Endodermal cell (in vitro differentiated cells): ENCODE measurements around the gene CRCP. TPM values are rescaled to one million over a fixed set of nuclear protein-coding genes. Genes with fewer than 3 reads are reported as not detected.

Source experiments
- DNase-seq: peaks from one replicate; pipeline ENCODE4 v3.0.0-alpha.2; 2017
- H3K27ac ChIP-seq: 2 replicates; pipeline ENCODE4 v1.5.1; 2013; ENCODE audit warnings: mild to moderate bottlenecking, low read depth, low read length, moderate library complexity
- H3K27me3 ChIP-seq: 2 replicates; pipeline ENCODE4 v1.6.1; 2013; ENCODE audit warnings: mild to moderate bottlenecking, low read length, moderate library complexity; ENCODE audit not compliant: insufficient read depth, control insufficient read depth, poor library complexity, severe bottlenecking
- H3K36me3 ChIP-seq: 2 replicates; pipeline ENCODE4 v1.7.0; 2013; ENCODE audit warnings: mild to moderate bottlenecking, low read length, moderate library complexity; ENCODE audit not compliant: control insufficient read depth, insufficient read depth
- H3K4me1 ChIP-seq: one replicate; pipeline ENCODE4 v1.7.0; 2013; ENCODE audit warnings: low read length; ENCODE audit not compliant: control insufficient read depth, insufficient read depth
- H3K4me3 ChIP-seq: 2 replicates; pipeline ENCODE4 v1.5.1; 2013; ENCODE audit warnings: mild to moderate bottlenecking, low read length, moderate library complexity
- H3K9ac ChIP-seq: 2 replicates; pipeline ENCODE4 v1.6.1; 2013; ENCODE audit warnings: mild to moderate bottlenecking, low read length, moderate library complexity; ENCODE audit not compliant: poor library complexity, severe bottlenecking; ENCODE audit errors: extremely low read depth
- H3K9me3 ChIP-seq: 2 replicates; pipeline ENCODE4 v1.6.1; 2013; ENCODE audit warnings: mild to moderate bottlenecking, low read length, moderate library complexity; ENCODE audit not compliant: control insufficient read depth
- H3K27ac Mint-ChIP-seq: 2 replicates; pipeline ENCODE4 v1.8.0; 2020; ENCODE audit warnings: mixed read lengths
- H3K27me3 Mint-ChIP-seq: 2 replicates; pipeline ENCODE4 v1.8.0; 2021; ENCODE audit warnings: mild to moderate bottlenecking, mixed read lengths; ENCODE audit not compliant: insufficient read depth
- H3K36me3 Mint-ChIP-seq: 2 replicates; pipeline ENCODE4 v1.8.0; 2020; ENCODE audit warnings: low read depth, mixed read lengths
- H3K4me1 Mint-ChIP-seq: 2 replicates; pipeline ENCODE4 v1.8.0; 2020; ENCODE audit warnings: mixed read lengths
- H3K4me3 Mint-ChIP-seq: 2 replicates; pipeline ENCODE4 v1.8.0; 2020; ENCODE audit warnings: mild to moderate bottlenecking, moderate library complexity, mixed read lengths
- H3K9me3 Mint-ChIP-seq: 2 replicates; pipeline ENCODE4 v1.8.0; 2020; ENCODE audit warnings: mild to moderate bottlenecking, mixed read lengths
- CTCF ChIP-seq: fragments of 200-600 bp; sonication (generic); conservative IDR thresholded peaks from 2 replicates; pipeline ENCODE4 v1.5.0; 2021; ENCODE audit warnings: antibody characterized with exemption, mild to moderate bottlenecking
- WGBS, 2 experiments: methylation state at CpG; one replicate each; pipeline versions ENCODE4 v1.1.5 to v1.1.7; 2013; ENCODE audit warnings: missing lambda C conversion rate in 2 of 2, mixed read lengths in 1 of 2; ENCODE audit not compliant: insufficient coverage in 1 of 2, insufficient read length in 1 of 2; 5-methylcytosine and 5-hydroxymethylcytosine counted together
- total RNA-seq, 2 donors: library from RNA; stranded (reverse); fragmentation: NEBNext Ultra II Directional in 1 of 2; extraction: Animal tissue kit (Norgen Biotek cat#: 25700) in 1 of 2; gene quantifications; 2 replicates in 1 of 2; 3 replicates in 1 of 2; pipeline ENCODE4 v1.2.1, GENCODE V29; 2021

CRCP gene
- total RNA-seq, 2 donors from 2014 or later: 25.9 to 27.8 TPM

GRCh38 chr7:66164356-66164755 is 49.7 kb downstream of the CRCP start:
- Histone ChIP-seq H3K4me3 (no peak overlapping the region), H3K9me3 (no peaks in the 10 kb centered on the region), H3K27me3 (no peaks in the 10 kb centered on the region), H3K27ac (no peak overlapping the region), H3K9ac (no peak overlapping the region), H3K4me1 (no peaks in the 10 kb centered on the region), H3K36me3 (no peaks in the 10 kb centered on the region)
- no peak for DNase-seq
- H3K27ac Mint-ChIP-seq: no peak overlapping the region
- no peak for TF ChIP-seq CTCF
- no peak overlapping the region for H3K4me3 Mint-ChIP-seq
- peaks cover 3% of the 10 kb centered on the region for H3K9me3 Mint-ChIP-seq
- H3K27me3 Mint-ChIP-seq: no peaks in the 10 kb centered on the region
- no peaks in the 10 kb centered on the region for H3K4me1 Mint-ChIP-seq
- peaks cover 3% of the 10 kb centered on the region for H3K36me3 Mint-ChIP-seq
- WGBS, 2 experiments: 86 to 94% methylated on average over 6 to 7 of the region's 7 CpGs

- no peaks in the 10 kb centered on the region for H3K36me3 Mint-ChIP-seq
- H3K9me3 Mint-ChIP-seq: no peaks in the 10 kb centered on the region
- no peak overlapping the region for H3K4me3 ChIP-seq
- 89 to 92% methylated on average over 4 to 7 of the region's 7 CpGs for WGBS, 2 experiments
- no peak overlapping the region for H3K4me3 Mint-ChIP-seq
- no peak for DNase-seq
- no peak overlapping the region for H3K27ac ChIP-seq
- no peak overlapping the region for H3K27ac Mint-ChIP-seq
- no peak overlapping the region for H3K9ac ChIP-seq
- no peaks in the 10 kb centered on the region for H3K9me3 ChIP-seq
- no peaks in the 10 kb centered on the region for H3K4me1 Mint-ChIP-seq
- no peaks in the 10 kb centered on the region for H3K27me3 ChIP-seq
- H3K27me3 Mint-ChIP-seq: no peaks in the 10 kb centered on the region
- no peaks in the 10 kb centered on the region for H3K36me3 ChIP-seq
- TF ChIP-seq CTCF: no peak
- no peaks in the 10 kb centered on the region for H3K4me1 ChIP-seq
Observed at GRCh38 chr7:66167773-66168387, 53.2 kb downstream of the CRCP start.

GRCh38 chr7:66169616-66170015 is 55.0 kb downstream of the CRCP start:
- TF ChIP-seq CTCF: no peak
- Histone ChIP-seq H3K36me3 (no peaks in the 10 kb centered on the region), H3K4me1 (no peaks in the 10 kb centered on the region), H3K9ac (no peak overlapping the region), H3K27me3 (no peaks in the 10 kb centered on the region), H3K4me3 (no peak overlapping the region), H3K9me3 (no peaks in the 10 kb centered on the region), H3K27ac (no peak overlapping the region)
- Mint-ChIP-seq H3K27ac (no peak overlapping the region), H3K4me1 (no peaks in the 10 kb centered on the region), H3K36me3 (no peaks in the 10 kb centered on the region), H3K4me3 (no peak overlapping the region), H3K9me3 (no peaks in the 10 kb centered on the region), H3K27me3 (no peaks in the 10 kb centered on the region)
- 92% methylated on average over 2 of the region's 2 CpGs for WGBS, 2 experiments
- no peak for DNase-seq
